Measurements from ENCODE around the gene PRKACA. TPM values are rescaled to one million over a fixed set of nuclear protein-coding genes. Genes with fewer than 3 reads are reported as not detected.
"Not testable (repeated sequence)": the region's sequence is repeated elsewhere in the genome, so short reads cannot be mapped to it uniquely, and the experiment has no call there.

The PRKACA gene
- total RNA-seq, 1 experiment from 2014 or later = 25.6 TPM

DNA sequence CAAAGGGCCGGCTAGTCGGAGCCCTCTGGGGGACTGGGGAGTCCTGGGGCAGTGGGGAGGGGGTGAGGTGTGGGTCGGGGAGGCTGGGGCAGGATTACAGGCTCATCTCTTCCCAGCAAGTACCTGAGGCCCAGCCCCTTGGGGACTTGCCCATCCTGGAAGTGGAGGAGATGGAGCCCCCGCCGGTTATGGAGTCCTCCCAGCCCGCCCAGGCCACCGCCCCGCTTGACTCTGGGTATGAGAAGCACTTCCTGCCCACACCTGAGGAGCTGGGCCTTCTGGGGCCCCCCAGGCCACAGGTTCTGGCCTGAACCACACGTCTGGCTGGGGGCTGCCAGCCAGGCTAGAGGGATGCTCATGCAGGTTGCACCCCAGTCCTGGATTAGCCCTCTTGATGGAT is 65.6 kb downstream of the PRKACA start:
- DNase-seq (ENCODE audit: low read depth) = no peak

GRCh38 chr19:14050961-14051360 is 66.6 kb downstream of the PRKACA start:
- not testable (repeated sequence) for DNase-seq (ENCODE audit: low read depth)

DNA sequence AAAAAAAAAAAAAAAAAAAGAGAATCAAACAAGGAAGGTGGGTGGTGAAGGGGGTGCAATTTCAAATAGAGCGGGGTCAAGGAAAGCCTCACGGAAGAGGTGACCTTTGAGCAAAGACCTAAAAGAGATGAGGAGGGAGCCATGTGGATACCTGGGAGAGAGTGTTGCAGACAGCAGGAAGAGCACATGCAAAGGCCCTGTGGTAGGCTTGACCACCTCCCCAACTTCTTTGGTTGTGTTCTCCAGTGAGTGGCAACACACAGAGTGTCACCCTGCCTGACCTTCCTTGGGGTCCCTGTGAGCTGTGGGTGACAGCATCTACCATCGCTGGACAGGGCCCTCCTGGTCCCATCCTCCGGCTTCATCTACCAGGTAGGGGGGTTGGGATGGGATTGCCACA is 67.0 kb downstream of the PRKACA start:
- no peak for DNase-seq (ENCODE audit: low read depth)

GRCh38 chr19:14048443-14049153 is 69.0 kb downstream of the PRKACA start:
- peak; percentile 54 for DNase-seq (ENCODE audit: low read depth)

GRCh38 chr19:14047866-14048265 is 69.7 kb downstream of the PRKACA start:
- DNase-seq (ENCODE audit: low read depth) = not testable (repeated sequence)

- DNase-seq (ENCODE audit: low read depth) = peak; percentile 36
Measured at GRCh38 chr19:14042659-14043608, 74.6 kb downstream of the PRKACA start.

Other genes with a start within 250 kb of the PRKACA start
- not detected in 2 replicates for gene NANOS3, start 240.6 kb downstream of the PRKACA start, total RNA-seq (2014; rRNA removed; shearing (Covaris generic))
- 2.0 and 3.3 TPM in 2 replicates for gene BRME1, start 211.6 kb downstream of the PRKACA start, total RNA-seq (2014; rRNA removed; shearing (Covaris generic))
- gene CC2D1A, start 211.6 kb downstream of the PRKACA start, total RNA-seq (2014; rRNA removed; shearing (Covaris generic)) = 16.8 and 19.7 TPM in 2 replicates
- gene PODNL1, start 179.3 kb downstream of the PRKACA start, total RNA-seq (2014; rRNA removed; shearing (Covaris generic)) = 0.23 and 0.37 TPM in 2 replicates
- 35.0 and 44.0 TPM in 2 replicates for gene DCAF15, start 165.3 kb downstream of the PRKACA start, total RNA-seq (2014; rRNA removed; shearing (Covaris generic))
- gene RFX1, start 111.4 kb downstream of the PRKACA start, total RNA-seq (2014; rRNA removed; shearing (Covaris generic)) = 3.1 and 3.8 TPM in 2 replicates
- gene RLN3, start 89.6 kb downstream of the PRKACA start, total RNA-seq (2014; rRNA removed; shearing (Covaris generic)) = not detected in 2 replicates
- 20.7 and 22.6 TPM in 2 replicates for gene IL27RA, start 86.0 kb downstream of the PRKACA start, total RNA-seq (2014; rRNA removed; shearing (Covaris generic))
- 1.5 and 3.9 TPM in 2 replicates for gene PALM3, start 55.7 kb downstream of the PRKACA start, total RNA-seq (2014; rRNA removed; shearing (Covaris generic))
- 1.4 and 1.5 TPM in 2 replicates for gene MISP3, start 45.0 kb downstream of the PRKACA start, total RNA-seq (2014; rRNA removed; shearing (Covaris generic))
- 0.23 TPM in 1 of 2 replicates, not detected in the other for gene C19orf67, start 32.0 kb downstream of the PRKACA start, total RNA-seq (2014; rRNA removed; shearing (Covaris generic))
- 67.3 and 74.3 TPM in 2 replicates for gene SAMD1, start 27.0 kb downstream of the PRKACA start, total RNA-seq (2014; rRNA removed; shearing (Covaris generic))
- 80.4 and 123 TPM in 2 replicates for gene ASF1B, start 18.8 kb upstream of the PRKACA start, total RNA-seq (2014; rRNA removed; shearing (Covaris generic))
- gene ADGRL1, start 88.4 kb upstream of the PRKACA start, total RNA-seq (2014; rRNA removed; shearing (Covaris generic)) = 8.7 and 17.4 TPM in 2 replicates

Data from HT1080 (cell line).